Activated CD4-positive, CD25-positive, alpha-beta regulatory T cell treated with anti-CD3 and anti-CD28 coated beads, Interleukin-2, amount 50 U/mL, for 72 hours (primary cell): ENCODE results near the gene GOSR2.

Experiments
- DNase-seq: peaks from one replicate; pipeline ENCODE4 v3.0.0; 2021

GOSR2 gene

DNA sequence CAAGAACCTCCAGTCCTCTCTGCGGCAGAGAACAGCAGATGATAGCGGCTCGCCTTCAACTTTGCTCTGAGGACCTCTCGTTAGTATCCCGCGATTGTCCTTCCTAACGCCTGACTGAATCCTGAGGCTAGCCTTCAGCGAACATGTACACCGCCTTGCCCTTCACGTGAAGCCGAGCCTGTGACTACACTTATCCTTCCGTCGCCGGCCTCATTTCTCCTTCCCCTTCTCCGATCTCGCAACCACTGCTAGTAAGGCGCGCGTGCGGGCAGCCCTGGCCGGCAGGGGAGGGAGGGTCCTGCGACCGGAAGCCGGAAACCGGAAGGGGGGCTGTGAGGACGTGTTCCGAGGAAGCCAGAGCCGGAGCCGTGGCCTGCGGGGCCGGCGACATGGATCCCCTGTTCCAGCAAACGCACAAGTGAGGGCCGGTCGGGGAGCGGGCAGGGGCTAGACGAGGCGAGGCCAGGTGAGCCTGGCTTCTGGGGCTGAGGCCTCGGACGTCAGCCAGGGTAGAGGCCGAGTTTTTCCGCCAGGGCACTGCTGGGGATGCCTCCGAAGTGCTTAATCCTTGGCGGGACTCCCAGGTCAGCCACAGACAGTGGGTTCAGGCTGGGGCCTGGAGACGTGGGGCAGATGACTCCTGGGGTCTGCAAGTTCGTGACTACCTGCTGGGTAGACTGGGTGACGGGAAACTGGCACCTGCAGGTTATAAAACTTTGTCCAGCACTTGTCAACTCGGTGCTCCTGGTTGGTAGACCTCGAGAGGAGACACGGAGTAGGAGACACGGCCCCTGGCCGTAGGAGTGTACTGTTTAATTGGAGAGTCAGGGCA, at the start of gene GOSR2:
TSS of gene GOSR2 (plus strand) at position 357 of the 832 bp plus-strand sequence. CDS start at position 390, 33 bp downstream.
- peak; percentile 95 for DNase-seq

DNA sequence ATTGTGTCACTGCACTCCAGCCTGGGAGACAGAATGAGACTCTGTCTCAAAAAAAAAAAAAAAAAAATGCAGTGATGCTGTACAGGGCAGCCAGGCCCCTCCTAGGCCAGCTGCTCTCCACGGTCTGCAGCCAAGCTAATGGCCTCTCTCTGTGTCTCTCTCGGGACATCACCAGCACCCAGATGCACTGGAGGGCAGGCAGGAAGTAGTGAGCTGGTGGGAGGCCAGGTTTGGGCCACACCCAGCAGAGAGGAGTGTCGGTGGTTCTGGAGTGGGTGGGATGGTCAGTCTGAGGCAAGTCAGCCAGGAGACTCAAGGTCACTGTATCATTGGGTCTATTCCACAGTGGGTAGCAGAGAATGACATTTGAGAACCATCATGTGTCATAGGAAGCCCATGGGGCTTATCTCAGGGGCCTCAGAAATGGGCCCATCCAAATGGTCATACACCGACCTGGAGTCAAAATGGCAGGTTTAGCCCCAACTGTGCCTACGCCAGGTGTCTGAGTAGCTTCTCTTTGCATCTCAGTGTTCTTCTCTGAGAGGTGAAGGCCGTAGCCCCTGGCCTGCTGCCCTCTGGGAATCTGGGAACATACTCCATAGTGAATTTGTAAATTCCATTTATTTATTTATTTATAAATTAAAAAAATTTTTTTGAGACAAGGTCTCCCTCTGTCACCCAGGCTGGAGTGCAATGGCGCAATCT, 48.9 kb upstream of the GOSR2 start:
- no peak for DNase-seq

GRCh38 chr17:46874906-46875305, 48.1 kb upstream of the GOSR2 start:
- DNase-seq, result no peak

DNA sequence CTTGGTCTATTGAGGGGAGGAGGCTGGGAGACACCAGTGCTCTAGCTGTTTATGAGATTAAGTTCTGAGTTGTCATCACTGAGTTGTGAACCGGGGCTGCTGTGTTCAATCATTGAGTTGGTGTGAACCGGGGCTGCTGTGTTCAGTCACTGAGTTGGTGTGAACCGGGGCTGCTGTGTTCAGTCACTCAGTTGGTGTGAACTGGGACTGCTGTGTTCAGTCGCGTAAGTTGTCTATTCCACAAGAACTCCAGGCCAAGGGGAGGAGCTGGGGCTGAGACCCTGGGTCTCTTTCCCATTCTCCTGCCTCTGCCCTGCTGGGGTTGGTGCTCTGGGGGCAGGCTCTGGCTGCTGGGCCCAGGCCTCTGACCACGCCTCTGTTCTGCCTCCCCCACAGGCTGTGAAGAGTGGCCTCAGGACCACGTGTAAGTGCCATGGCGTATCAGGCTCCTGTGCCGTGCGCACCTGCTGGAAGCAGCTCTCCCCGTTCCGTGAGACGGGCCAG, 47.1 kb upstream of the GOSR2 start:
- DNase-seq, result no peak

GRCh38 chr17:46876353-46876887, 46.5 kb upstream of the GOSR2 start:
- DNase-seq, result no peak

DNA sequence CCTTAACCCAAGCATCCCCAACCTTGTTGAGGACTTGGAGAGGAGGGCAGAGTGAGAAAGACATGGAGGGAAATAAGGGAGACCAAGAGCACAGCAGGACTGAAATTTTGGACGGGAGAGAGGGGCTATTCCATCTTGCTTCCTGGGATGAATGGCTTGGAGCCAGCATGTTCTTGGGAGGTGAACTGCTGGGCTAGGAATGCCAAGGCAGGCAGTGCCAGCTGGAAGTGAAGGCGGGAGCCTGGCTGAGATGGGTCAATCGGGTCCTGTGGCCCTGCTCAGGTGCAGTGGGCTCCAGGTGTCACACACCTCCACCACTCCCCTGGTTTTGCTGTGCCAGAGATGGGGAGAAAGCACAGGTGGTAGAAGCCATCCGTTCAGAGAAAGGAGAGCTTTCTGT, 46.0 kb upstream of the GOSR2 start:
- DNase-seq, result no peak

DNA sequence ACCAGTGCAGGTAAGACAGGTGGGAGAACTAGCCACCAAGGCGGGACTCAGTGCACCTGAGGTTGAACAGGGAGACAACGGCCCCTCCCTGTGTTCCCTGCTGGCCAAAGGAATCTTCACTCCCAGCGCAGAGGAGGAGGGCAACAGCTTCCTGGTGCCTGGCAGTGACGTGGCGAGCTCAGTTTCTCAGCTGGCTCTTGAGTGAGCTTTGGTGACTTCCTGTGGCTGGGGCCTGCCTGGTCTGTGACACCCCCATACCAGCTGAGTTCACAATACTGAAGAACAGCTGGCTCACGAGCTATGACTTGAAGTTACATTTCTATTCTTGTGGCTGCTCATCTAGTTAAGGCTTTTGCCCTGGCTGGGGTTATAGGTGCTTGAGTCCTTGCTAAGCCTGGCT, 45.5 kb upstream of the GOSR2 start:
- DNase-seq, result no peak

DNA sequence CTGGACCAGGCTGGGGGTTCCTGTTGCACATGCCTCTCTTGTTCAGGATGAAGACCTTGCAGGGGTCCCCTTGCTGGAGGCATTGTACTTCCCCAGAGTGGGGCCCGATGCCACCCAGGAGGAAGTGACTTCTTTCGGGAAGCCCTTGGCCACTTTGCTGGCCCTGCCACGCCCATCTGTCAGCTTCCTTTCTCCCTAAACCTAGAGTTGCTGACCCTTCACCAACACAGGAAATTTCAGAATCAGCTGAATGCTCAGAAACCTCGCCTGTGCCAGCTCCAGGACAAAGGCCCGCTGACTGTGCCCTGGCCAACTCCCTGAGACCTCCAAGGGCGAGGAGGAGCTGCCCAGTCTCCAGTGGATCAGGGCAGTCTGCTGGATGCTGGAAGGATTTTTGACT, 44.9 kb upstream of the GOSR2 start:
- no peak for DNase-seq

DNA sequence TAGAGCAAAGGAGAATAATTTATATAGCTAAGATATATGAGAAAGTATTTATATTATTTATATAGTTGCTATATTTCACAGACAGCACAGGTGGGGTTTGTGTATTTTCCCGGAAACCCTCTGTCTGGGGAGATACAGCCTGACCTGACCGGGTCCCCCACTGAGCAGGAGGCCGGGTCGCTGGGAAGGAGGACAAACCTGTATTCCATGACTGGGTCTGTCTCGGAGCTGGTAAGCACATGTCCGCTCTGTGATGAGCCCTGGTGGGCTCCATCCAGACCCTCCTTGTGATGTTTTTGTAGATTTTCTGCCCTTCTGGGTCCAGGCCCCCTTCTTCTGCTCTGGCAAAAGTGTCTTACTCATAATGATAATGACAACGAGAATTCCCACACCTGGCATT, 43.9 kb upstream of the GOSR2 start:
- no peak for DNase-seq

- DNase-seq, result no peak
Measured at GRCh38 chr17:46881015-46881414, 41.9 kb upstream of the GOSR2 start.

- DNase-seq, result no peak
Measured at GRCh38 chr17:46882666-46883065, 40.3 kb upstream of the GOSR2 start.

DNA sequence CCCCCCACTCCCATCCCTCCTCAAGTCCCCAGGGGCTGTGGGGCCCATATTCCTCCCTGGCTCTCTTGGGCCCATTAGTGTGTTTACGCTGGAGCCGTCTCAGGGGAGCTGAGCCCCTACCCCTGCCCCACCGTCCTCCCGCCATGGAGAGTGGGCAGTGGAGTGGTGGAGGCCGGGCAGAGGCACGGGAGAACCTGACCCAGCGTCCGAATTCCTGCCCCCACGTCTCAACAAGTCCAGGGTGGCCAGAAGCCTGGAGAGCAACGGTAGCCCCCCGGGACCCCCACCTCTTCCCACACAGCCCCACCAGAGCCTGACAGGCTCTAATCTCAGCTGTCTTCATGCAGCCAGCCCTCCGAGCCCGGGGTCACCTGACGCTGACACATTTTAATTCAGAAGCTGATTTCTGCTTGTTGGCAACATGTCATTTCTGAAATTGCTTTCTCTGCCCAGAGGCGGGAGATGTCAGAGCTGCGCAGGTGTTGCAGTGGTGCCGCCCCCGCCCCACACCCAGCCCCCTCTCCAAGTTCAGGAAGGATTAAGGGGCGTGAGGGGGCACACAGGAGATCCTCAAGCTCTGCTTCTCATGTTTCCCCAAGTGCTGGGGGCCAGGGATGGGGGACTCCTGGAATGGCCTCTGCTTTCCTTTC, 39.0 kb upstream of the GOSR2 start:
- no peak for DNase-seq

GRCh38 chr17:46884552-46884951, 38.4 kb upstream of the GOSR2 start:
- DNase-seq, result no peak

DNA sequence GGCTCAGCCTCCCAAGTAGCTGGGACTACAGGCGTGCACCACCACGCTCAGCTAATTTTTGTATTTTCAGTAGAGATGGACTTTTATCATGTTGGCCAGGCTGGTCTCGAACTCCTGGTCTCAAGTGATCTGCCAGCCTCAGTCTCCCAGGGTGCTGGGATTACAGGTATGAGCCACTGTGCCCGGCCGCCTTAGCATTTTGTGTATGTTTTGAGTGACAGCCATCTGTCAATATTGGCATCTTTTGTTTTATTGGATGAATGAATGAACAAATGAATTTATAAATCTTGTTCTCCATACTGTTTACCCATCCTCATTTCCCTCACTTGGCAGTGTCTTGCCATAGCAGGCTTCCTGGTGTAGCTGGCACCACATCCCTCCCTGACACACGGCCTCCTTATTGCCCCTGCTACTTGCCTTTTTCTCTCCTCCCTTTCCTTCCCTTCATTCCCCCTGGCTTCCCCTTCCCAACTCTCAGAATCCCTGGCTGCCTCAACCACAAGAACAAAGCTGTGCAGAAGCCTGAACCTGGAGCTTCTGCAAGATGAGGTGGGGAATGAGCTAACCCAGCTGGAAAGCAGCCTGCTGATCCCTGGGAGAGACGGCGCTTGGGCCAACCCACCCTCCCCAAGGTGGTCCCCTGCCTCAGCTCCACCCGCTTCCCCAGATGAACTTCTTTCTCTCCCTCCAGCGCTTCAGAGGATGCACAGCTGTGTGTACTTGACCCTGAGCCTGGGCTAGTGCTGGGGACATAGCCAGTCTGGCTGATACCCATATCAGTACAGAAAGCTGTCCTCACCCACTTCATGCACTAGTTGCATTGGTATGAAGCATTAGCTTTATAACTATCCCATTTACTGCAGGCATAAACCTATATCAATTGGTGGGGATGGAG, 37.3 kb upstream of the GOSR2 start:
- no peak for DNase-seq

DNA sequence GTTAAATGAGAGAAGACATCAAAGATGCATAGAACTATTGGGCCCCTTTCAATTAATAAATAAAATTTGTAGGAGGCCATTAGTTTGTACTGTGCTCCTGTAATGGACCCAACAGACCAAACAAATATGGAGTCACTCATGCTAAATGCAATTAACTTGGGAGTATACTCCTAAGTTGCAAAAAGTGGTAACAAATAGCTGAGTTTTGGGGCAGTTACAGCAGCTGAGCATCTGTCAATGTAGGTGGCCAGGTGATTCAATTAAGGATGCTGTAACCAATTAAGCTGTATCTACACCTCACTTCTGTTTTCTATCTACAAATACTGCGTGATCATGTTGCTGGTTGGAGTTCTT, 36.7 kb upstream of the GOSR2 start:
- DNase-seq, result no peak

DNA sequence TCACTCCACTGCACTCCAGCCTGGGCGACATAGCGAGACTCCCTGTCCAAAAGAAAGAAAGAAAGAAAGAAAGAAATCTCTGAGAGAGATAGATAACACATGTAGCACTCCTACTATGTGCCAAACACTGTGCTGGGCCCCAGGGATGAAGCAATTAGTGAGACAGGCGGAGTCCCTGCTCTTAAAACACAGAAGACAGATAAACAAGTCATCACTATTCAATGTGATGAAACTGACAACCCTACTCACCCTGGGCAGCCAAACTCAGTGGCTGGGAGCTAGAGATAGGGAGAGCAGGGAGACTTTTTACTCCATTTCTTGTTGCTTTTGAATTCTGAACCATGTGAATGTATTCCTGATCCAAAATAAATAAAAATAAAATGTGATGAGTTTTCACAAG, 35.2 kb upstream of the GOSR2 start:
- no peak for DNase-seq

DNA sequence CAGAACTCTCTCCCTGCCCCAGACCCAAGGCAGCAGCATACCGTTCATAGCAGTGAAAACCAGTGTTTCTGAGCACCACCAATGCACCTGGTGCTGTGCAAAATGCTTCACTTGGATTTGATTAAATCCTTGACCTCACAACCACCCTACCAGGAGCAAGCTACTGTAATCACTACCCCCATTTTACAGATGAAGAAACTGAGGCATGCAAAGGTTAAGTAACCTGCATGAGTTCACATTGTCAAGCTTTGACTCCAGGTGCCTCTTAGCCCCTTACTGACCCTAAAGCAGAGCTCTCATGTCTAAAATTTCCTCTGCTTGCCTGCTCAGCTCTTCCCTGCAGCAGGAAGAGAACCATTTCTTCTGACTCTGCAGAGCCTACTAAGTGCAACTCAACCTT, 34.2 kb upstream of the GOSR2 start:
- DNase-seq, result no peak

DNA sequence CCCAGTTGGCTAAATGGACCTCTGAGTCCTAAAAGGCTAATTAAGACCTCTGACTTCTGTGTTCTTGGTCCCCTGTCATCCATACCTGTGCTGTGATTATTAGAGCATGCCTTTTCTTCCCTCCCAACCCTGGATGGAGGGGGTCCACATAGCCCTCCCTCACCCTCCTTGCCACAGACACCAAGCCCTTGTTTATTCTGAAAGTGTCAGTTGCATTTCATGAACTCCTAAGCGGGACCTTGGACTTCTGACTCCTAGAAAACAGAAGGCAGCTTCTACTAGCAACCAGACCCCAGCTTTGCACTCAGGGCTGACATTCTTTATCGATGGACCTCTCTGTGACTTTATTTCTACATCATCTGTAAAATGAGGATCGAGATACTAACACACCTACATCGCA, 33.4 kb upstream of the GOSR2 start:
- no peak for DNase-seq

DNA sequence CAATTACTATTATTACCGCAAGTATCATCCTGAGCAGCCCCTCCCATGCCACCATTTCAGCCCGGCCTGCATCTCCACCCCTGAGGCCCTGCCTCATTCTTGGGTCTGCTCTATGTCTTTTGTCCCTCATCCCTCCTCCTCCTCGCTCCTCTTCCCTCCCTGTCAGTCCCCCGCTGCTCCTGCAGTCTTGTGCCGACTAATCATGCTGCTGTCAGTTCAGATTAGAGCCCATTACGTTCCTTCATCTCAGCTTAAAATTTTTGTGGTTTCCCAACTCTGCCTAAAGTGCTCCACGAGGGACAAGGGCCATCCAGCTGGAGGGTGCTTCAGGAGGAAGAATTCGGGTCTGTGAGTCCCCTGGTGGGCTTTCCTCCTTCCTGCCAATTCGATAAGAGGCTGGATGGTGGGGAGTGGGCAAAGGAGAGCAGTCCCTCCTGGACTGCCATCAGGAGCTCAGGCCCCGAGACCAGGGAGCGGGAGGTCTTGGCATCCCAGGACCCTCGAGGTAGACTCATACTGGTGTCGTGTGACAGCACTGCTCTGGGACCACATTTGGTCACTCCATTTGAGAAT, 32.9 kb upstream of the GOSR2 start:
- no peak for DNase-seq

GRCh38 chr17:46890638-46891037, 32.3 kb upstream of the GOSR2 start:
- DNase-seq, result no peak

DNA sequence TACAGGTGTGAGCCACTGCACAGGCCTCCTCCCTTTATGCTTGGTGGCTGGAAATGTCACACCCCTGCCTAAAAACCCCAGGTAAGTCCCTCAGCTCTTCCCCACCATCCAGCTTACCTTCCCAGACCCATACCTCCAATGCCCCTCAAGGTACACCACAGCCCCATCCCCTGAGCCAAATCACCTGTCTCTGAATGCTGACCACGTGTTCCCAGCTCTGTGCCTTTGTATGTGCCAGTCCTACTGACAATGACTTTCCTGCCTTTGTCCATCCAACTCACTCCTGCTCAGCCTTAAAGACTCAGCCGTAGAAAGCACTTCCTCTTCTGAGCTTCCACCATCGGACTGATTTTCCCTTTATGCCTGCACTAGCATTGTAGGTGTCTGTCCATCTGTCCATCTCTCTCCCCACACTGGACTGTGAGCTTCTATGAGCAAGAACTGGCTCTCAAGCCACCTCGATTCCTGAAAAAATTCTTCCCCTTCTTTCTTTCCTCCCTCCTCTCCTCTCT, 30.7 kb upstream of the GOSR2 start:
- no peak for DNase-seq

GRCh38 chr17:46894024-46894423, 28.9 kb upstream of the GOSR2 start:
- no peak for DNase-seq
